ENCODE data around the gene XPO5.
"Not testable (repeated sequence)": the region's sequence is repeated elsewhere in the genome, so short reads cannot be mapped to it uniquely, and the experiment has no call there.

XPO5 gene

DNA sequence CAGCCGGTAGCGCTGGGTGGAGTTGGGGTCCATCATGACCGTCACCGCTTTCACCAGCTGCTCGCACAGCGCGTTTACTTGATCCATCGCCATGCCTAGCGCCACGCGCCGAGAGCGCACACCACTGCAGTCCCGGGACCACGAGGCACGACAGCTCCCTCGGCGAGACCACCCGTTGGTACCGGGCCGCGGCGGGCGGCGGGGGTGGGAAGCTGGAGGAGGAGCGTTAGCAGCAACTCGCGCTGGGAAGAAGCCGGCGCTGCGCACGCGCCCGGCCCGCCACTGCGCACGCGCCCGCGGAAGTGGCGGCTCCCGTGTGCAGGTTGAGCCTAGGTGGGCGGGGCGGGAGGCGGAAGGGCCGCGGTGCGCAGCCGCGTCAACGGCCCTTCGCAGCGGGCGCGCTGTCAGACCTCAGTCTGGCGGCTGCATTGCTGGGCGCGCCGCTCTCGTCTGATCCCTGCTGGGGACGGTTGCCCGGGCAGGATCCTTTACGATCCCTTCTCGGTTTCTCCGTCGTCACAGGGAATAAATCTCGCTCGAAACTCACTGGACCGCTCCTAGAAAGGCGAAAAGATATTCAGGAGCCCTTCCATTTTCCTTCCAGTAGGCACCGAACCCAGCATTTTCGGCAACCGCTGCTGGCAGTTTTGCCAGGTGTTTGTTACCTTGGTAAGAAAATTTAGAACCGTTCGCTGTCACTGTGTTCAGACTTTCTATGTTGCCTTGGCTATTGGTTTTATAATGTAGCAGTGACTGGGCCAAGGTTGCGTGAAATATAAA is at the start of gene XPO5, which contains the start of gene POLH:
Gene XPO5, minus strand, starts transcription at position 267 of the 780 bp plus-strand sequence. Its CDS starts 174 bp downstream, at position 93.
Gene POLH, plus strand, starts transcription at position 414 of the 780 bp plus-strand sequence. CDS start 6,135 bp downstream, outside the sequence.
- DNase-seq (ENCODE audit: low read depth), result peak; percentile 83

DNA sequence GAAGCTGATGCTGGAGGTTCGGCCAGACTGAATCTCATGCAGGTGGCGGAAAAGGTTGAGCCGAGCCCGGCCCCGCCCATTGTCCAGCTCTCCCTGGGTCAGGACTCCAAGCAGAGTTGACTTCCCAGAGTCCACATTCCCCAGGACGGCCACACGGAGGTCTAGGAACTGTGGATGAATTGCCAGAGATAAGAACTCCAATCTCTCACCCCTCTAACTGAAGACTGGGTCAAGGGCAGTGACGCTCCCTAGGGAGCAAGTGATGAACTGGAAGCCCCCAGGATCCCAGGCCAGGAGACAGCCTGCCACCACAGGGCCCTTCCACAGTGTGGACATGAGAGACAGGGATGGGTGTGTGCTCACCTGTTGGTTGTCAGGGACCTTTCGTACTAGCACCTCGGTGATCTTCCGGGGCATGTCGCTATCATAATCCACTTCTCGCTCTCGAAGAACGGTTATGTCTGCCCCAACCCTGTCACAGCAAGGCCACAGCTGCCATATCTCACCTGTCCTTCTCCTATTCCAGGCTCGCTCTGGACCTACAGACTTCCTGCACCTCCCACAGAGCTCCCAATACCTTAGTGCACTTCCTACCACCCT is 49.7 kb upstream of the XPO5 start:
- no peak for DNase-seq (ENCODE audit: low read depth)

DNA sequence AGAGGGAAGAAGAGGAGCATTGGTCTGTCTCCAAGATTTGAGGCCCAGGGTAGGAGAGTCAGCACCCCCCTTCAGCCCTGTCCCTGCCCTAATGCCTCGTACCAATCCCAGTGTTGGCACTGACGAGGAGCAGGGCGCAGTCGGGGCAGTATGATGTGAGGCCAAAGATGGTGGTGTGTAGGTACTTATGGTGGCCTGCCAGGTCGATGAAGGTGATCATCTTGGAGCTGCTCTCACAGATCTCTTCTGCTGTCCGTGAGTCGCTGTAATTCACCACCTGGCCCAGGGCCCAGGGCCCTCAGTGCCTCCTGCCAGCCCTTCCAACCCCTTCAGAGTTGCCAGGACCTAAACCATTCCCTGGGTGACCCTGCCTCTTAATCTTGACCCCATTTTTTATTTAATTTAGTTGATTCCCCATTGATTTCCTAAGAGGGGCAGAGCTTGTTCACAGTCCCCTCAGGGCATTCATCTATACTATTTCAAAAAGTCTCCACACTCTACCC is 49.0 kb upstream of the XPO5 start:
- no peak for DNase-seq (ENCODE audit: low read depth)

DNA sequence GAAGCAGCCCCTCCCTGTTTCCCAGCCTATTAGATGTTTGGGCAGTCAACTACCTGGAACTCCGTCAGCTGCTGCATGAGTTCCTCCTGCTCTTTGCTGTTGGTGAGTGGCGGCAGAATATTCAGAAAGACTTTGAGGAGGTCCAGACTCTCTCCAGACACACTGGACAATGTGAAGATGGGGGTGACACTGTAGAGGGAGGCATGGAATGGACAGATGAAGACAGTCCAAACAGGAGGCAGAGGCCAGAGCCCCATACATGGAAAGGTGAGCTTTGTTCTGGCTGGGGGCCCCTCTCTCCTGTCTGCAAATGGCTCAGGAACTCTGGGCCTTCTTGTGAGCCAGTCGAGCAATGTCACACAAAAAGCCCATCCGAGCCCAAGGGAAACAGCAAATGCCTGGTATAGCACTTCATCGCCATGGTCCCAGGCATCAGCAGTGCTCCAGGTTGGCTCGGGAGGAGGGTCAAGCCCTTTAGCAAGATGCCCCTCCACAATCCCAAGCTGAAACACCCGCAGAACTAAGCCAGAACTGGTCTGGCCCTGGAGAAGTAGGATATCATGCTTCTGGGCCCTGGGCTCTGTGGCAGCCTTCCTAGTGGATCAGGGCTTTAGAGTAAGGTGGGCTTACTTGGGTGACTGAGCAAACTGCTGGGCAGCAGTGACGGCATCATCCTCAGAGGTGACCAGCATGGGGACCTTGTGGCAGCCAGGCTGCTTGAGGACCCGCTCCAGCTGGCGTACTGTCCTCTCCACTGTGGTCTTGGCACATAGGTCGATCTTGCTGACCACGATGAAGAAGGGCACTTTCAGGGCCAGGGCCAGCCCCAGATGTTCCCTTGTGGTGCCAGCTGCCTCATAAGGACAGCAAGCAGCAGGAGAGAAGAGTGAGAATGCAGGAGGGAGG is 48.3 kb upstream of the XPO5 start:
- DNase-seq (ENCODE audit: low read depth), result no peak

DNA sequence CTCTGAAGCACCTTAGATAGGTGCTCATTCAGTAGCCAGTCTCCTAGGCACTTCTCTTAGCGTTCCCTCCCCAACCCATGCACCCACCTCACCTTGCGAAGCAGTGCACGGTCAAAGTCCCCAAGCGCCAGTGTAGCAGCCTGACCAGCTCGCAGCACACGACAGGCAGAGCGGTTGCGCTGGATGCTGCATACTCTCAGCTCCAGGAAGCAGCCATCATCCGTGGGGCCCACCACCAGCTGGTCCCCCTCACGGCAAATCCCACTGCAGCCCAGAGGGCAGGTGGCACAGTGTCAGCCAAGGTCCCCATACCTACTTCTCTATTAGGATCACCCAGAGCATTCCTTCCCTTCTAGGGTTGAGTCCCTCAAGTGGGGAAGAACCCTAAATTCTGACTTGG is 46.7 kb upstream of the XPO5 start:
- DNase-seq (ENCODE audit: low read depth), result no peak

DNA sequence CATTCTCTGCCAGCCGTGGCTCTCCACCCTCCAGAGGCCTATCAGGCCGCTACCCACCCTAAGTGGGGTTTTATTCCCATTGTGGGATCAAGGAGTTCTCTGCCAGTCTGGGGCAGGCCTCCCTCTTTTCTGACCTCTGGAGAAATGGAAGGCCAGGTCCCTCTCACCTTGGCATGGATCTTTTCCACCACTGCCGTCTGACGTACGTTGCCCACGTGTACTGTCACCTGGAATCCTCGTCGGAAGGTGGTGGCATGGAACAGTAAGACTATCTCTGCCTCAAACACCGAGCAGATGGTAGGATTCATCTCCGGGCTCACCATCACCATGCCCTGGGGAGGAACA is 46.0 kb upstream of the XPO5 start:
- no peak for DNase-seq (ENCODE audit: low read depth)

DNA sequence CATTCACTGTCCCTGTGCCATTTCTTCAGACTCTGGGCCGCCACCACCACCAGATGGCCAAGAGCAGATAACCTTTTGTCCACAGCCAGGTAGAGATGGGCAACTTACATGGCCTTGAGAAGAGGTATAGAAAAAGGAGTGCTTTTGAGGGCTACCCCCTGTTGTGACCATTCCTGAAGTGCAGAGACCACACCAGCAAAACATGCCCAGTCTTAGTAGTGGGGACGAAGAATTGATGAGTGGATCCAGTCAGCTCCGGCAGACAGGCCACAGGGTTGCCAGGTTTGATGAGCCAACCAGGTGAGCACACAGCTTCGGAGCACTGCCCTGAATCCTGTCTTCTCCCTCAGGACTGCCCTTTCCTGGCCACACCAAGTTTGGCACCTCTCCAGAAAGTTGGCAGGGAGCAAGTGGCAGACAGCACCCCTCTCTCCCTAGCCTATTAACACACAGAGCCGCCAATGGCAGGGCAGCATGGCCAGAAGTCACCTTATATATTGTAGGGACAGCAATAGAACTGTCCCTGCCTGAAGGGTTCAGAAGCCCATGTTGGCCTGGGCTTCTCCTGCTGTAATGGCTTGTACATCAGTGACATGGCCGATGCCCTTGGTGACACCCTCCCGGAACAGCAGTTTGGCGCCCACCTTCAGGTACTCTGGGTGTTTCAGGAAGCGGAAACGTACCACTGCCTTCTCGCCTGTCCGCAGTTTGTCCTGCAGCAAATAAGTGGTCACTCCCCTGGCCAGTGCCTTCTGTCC is 45.4 kb upstream of the XPO5 start:
- no peak for DNase-seq (ENCODE audit: low read depth)

DNA sequence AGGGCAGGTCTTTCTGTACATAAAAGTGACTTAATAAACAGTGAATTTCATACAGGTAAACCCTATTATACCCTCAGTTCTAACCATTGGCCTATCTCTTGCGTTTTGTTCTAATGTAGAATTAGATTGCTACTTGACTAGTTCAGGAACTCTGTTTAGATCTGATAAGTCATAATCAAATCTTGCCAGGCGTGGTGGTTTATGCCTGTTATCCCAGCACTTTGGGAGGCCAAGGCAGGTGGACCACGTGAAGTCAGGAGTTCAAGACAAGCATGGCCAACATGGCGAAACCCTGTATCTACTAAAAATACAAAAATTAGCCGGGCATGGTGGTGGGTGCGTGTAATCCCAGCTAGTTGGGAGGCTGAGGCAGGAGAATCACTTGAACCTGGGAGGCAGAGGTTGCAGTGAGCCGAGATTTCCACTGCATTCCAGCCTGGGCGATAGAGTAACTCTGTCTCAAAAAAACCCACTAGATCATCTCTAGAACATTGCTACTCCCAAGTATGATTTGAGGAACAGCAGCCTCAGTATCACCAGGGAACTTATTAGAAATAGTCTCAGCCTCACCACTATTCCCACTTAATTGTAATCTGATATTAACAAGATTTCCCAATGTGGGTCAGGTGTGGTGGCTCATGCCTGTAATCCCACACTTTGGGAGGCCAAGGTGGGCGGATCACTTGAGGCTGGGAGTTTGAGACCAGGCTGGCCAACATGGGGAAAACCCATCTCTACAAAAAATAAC is 41.1 kb upstream of the XPO5 start:
- DNase-seq (ENCODE audit: low read depth), result no peak

DNA sequence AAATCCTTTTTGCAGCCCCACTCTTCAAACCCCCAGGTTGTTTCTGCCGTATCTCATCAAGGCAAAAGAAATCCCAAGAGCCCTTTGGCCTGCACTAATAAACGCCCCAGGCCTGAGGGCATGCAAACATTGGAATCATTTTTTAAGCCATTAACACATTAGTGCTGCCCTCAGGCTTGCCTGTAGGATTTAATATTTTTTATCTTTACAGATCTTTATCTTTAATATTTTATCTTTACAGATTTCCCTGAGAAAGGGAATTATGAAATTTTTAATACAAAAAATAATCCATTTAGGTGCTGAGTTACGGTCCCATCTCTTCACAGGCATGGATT is 38.5 kb upstream of the XPO5 start:
- no peak for DNase-seq (ENCODE audit: low read depth)

DNA sequence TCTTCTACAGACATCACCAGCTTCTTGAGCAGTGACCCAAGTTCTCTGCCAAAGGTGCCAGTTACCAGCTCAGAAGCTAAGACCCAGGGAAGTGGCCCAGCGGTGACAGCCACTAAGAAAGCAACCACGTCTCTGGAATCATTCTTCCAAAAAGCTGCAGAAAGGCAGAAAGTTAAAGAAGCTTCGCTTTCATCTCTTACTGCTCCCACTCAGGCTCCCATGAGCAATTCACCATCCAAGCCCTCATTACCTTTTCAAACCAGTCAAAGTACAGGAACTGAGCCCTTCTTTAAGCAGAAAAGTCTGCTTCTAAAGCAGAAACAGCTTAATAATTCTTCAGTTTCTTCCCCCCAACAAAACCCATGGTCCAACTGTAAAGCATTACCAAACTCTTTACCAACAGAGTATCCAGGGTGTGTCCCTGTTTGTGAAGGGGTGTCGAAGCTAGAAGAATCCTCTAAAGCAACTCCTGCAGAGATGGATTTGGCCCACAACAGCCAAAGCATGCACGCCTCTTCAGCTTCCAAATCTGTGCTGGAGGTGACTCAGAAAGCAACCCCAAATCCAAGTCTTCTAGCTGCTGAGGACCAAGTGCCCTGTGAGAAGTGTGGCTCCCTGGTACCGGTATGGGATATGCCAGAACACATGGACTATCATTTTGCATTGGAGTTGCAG is 38.0 kb upstream of the XPO5 start:
- no peak for DNase-seq (ENCODE audit: low read depth)

DNA sequence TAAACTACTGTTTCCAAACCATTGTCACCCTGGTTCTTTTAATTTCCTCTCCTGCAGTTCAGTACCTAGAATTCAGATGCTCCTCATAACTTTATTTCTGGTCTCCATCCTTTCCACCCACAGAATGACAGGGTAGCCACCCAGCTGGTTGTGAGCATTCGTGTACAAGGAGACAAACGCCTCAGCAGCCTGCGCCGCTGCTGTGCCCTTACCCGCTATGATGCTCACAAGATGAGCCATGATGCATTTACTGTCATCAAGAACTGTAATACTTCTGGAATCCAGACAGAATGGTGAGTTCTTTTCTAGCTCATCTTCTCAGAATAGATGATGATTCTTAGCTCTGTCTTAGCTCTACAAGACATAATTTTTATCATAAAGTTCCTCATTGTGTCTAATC is 34.6 kb upstream of the XPO5 start:
- DNase-seq (ENCODE audit: low read depth), result no peak

DNA sequence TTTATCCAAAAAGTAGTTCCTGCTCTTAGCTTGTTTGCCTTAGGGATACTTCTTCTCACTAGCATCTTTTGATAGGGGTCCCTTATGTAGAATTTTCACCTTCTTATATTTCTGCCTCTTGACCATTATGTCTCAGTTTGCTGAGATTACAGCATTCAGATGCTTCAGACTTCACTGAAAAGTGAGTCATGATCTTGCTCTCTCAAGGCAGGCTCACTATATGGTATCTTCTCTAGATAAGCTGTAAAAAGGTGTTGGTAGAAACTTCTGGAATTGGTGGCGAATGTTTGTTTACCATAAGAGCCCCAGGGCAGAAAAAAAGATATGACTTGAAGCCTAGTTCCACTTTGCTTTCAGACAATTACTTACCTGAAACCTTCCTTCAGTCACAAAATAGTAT is 33.6 kb upstream of the XPO5 start:
- no peak for DNase-seq (ENCODE audit: low read depth)

DNA sequence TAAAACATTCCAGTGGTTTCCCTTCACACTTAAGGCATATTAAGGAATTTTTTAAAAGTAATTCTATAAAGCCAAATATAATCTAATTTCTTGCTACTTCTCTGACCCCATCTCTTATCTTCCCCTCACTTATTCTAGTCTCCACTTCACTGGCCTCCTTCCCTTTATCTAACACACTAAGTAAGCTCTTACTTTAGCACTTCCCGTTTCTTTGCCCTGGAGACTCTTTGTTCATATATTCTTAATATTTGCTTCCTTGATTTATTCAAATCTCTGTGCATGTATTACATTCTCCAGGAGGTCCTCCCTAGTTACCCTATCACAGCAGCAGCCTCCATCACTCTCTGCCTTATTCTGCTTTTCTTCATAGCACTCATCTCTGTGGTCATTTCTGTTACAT is 33.0 kb upstream of the XPO5 start:
- no peak for DNase-seq (ENCODE audit: low read depth)

DNA sequence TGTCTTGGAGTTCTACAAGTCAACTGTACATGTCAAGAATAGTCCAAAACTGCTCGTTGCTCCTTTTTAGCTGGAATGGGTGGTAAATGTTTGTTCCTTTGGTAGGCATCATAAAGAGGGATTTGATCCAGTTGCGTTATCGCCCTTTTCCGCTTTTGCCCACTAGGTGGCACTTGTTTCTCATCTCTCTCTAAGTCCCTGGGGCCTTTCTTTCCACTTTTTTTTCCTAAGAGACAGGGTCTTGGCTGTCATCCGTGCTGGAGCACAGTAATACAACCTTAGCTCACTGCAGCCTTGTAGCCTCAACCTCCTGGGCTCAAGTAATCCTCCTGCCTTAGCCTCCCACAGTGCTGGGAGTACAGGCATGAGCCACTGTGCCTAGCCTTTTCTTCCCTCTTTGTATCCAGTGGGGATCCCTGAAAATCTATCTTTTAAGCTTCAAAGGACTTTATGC is 32.5 kb upstream of the XPO5 start:
- peak; percentile 40 for DNase-seq (ENCODE audit: low read depth)

DNA sequence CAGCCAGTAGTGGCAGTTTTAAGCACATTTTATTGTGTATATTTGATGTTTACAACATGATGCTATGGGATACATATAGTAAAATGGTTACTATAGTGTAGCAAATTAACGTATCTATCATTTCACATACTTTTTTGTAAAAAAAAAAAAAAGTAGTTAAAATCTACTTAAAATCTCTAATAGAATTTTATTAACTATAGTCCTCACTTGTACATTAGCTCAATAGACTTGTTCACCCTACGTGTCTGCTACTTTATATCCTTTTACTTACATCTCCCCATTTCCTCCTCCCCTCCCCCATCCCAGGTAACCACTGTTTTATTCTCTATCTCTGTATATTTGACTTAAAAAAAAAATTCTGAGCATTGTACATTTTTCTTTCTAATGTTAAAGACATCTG is 30.2 kb upstream of the XPO5 start:
- DNase-seq (ENCODE audit: low read depth), result no peak

DNA sequence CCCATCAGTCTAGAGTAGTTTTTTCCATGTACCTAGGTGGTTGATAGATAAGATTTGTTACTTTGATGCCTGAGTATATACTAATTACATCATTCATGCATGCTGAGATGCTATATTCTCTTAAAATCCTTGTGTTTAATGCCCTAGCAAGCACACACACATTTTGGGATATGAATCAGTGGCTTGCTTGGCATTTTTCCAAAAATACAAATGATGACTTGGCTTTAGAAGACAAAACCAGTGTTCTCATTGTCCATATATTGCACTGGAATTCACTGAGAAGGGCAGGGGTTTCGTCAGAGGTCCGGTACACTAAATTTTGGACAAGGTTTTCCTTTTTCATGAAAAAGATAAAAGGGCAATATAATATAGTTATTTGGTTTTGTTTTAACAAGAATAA is 28.3 kb upstream of the XPO5 start:
- no peak for DNase-seq (ENCODE audit: low read depth)

DNA sequence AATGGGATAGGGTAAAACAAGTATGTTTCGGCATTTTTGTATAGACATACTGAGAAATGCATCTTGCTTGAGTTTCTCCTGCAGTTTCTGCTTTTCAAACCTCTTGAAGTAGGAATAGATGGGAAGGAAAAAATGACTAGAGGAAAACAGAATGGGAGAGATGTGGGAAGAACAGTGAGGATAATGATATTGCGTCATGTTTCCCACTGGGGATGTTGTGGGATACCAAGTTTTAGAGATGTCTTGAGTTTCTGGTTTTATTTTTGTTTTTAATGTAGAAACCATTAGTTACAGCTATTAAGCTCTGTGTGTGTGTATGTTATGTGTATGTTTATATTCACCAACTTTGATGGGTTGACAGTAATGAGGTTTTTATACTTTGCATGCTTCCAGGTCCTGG is 24.8 kb upstream of the XPO5 start:
- no peak for DNase-seq (ENCODE audit: low read depth)

DNA sequence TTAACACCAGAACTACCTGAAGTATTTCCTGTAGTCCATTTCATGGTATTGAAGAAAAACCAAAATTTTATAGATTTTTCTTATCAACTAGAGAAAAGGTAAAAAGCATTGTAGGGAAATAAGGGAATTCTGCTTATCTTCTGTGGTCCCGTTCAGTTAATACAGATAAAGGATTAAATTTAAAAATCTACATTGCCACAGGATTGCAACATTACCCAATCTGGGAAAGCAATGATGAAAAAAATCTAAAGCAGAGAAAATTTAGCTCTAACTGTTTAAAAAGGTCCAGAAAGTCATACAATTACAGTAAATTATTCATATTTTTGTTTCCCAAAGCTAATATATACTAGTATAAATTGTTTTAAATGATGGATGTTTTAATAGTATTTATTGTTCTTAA is 18.1 kb upstream of the XPO5 start:
- DNase-seq (ENCODE audit: low read depth), result no peak

DNA sequence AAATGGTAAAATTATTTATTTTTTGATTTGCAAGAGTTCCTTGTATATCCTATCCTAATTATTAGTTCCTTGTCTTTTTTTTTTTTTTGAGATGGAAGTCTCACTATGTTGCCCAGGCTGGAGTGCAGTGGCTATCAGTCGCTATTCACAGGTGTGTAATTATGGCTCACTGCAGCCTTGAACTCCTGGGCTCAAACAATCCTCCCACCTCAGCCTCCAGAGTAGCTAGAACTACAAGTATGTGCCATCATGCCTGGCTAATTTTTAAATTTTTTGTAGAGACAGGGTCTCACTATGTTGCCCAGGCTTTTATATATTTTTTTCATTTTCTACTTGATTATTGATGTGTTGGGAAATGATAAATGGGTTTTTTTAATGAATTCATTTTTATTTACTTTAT is 13.7 kb upstream of the XPO5 start:
- DNase-seq (ENCODE audit: low read depth), result not testable (repeated sequence)

DNA sequence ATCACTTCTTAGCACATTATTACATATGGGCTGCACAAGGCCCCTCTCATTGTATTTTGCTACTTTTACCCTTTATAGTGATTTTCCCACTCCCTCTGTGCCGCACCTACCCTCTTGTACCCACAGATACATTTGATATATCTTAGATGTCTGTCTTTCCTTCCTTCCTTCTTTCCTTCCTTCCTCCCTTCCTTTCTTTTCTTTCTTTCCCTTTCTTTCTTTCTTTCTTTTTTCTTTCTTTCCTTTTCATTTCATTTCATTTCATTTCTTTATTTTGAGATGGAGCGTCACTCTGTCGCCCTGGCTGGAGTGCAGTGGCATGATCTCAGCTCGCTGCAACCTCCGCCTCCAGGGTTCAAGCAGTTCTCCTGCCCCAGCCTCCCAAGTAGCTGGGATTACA is 12.4 kb upstream of the XPO5 start:
- no peak for DNase-seq (ENCODE audit: low read depth)
